Colonic mucosa (tissue), 4 donors: Measurements from ENCODE around the gene TGFBR3. TPM values are rescaled to one million over a fixed set of nuclear protein-coding genes. Genes with fewer than 3 reads are reported as not detected.

ENCODE experiments used
- DNase-seq: peaks from one replicate; pipeline ENCODE4 v3.0.0-alpha.2; 2020
- H3K27ac ChIP-seq: fragments of 200-600 bp; one replicate; pipeline ENCODE4 v1.8.0; 2021
- H3K27me3 ChIP-seq: fragments of 200-600 bp; one replicate; pipeline ENCODE4 v1.8.0; 2021
- H3K36me3 ChIP-seq: fragments of 200-600 bp; one replicate; pipeline ENCODE4 v1.8.0; 2021
- H3K4me1 ChIP-seq: fragments of 200-600 bp; one replicate; pipeline ENCODE4 v1.8.0; 2021; ENCODE audit warnings: mild to moderate bottlenecking
- H3K4me3 ChIP-seq: fragments of 200-600 bp; one replicate; pipeline ENCODE4 v1.8.0; 2021
- H3K9ac ChIP-seq, 2 donors: one replicate each; pipeline ENCODE4 v1.7.0; 2013; ENCODE audit warnings: control low read depth in 2 of 2, low read depth in 2 of 2, low read length in 2 of 2
- H3K9me3 ChIP-seq: fragments of 200-600 bp; one replicate; pipeline ENCODE4 v1.8.0; 2021
- intact Hi-C: fragments of 100-400 bp; cut with DNase I; formaldehyde crosslinking; loops from one replicate; pipeline ENCODE4 v1.14.1; 2022
- total RNA-seq, 2 donors: library from RNA; stranded (reverse); fragmentation: NEBNext Ultra II Directional in 1 of 2; extraction: Animal tissue kit (Norgen Biotek cat#: 25700) in 1 of 2; gene quantifications; one replicate each; pipeline ENCODE4 v1.2.1, GENCODE V29; 2021
- TF ChIP-seq, protein P1 (sequence below): fragments of 200-600 bp; IDR thresholded peaks from one replicate; pipeline ENCODE4 v1.8.0; 2022; ENCODE audit warnings: antibody characterized with exemption, mild to moderate bottlenecking
- donor health status: healthy.
- donor health status: DM: no; HTN: no; CAD: no.
- donor health status: DM: no; HTN: no; CAD: no.

The TGFBR3 gene
- total RNA-seq, 2 donors from 2014 or later, result 8.4 to 16.0 TPM

DNA sequence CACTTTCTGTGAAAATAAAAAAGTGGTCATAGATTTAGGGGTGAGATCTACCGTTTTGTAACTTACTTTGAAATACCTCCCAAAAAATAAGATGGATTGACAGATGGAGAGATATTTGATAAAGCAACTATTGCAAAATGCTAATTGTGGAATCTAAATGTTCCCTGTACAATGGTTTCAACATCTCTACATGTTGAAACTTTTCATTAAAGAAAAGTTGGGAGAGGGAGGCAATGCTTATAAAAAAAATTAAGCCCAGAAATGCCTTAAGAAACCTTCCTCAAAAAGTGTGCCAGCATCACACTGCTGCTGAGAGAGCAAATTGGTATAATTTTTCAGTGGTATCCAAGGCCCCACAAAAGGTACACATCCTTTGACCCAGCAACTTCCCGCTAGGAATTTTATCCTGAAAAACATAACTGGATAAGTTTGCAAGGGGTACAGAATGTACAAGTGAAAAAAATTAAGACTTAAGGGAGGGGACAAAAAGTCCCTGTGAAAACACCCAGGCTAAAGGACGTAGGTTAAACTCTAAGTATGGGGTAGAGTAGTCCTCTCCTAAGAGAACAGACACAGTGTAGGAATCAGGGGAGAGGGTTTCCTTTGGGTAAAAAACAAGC, 84.3 kb downstream of the TGFBR3 start:
- peaks cover 10% of the 10 kb centered on the region for H3K4me1 ChIP-seq
- no peaks in the 10 kb centered on the region for H3K9me3 ChIP-seq
- no peak overlapping the region for H3K4me3 ChIP-seq
- intact Hi-C loops, result no loop called here
- no peaks in the 10 kb centered on the region for H3K36me3 ChIP-seq
- no peak overlapping the region for H3K9ac ChIP-seq
- no peak overlapping the region for H3K27ac ChIP-seq
- DNase-seq, result no peak
- TF ChIP-seq, protein P1, sequence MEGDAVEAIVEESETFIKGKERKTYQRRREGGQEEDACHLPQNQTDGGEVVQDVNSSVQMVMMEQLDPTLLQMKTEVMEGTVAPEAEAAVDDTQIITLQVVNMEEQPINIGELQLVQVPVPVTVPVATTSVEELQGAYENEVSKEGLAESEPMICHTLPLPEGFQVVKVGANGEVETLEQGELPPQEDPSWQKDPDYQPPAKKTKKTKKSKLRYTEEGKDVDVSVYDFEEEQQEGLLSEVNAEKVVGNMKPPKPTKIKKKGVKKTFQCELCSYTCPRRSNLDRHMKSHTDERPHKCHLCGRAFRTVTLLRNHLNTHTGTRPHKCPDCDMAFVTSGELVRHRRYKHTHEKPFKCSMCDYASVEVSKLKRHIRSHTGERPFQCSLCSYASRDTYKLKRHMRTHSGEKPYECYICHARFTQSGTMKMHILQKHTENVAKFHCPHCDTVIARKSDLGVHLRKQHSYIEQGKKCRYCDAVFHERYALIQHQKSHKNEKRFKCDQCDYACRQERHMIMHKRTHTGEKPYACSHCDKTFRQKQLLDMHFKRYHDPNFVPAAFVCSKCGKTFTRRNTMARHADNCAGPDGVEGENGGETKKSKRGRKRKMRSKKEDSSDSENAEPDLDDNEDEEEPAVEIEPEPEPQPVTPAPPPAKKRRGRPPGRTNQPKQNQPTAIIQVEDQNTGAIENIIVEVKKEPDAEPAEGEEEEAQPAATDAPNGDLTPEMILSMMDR, result no peak
- H3K27me3 ChIP-seq, result no peaks in the 10 kb centered on the region

DNA sequence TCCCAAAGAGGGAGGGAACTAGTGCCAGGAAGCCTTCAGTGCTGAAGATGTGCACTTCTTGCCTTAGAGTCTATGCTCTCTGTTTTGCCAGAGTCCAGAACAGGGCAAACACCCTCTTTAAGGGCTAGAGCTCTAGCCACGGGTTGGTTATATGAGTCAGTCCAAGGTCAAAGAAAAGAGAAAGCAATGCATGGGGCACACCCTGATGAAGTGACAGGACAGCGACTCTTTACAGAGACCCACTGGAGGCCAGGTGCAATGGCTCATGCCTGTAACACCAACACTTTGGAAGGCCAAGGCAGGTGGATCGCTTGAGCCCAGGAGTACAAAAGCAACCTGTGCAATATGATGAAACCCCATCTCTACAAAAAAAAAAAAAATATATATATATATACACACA, 86.1 kb downstream of the TGFBR3 start:
- no peak overlapping the region for H3K27ac ChIP-seq
- TF ChIP-seq, protein P1, result no peak
- H3K4me3 ChIP-seq, result no peak overlapping the region
- no peak overlapping the region for H3K9ac ChIP-seq
- no peaks in the 10 kb centered on the region for H3K9me3 ChIP-seq
- intact Hi-C loops, result no loop called here
- H3K4me1 ChIP-seq, result peaks cover 10% of the 10 kb centered on the region
- DNase-seq, result no peak
- no peaks in the 10 kb centered on the region for H3K36me3 ChIP-seq
- H3K27me3 ChIP-seq, result no peaks in the 10 kb centered on the region

DNA sequence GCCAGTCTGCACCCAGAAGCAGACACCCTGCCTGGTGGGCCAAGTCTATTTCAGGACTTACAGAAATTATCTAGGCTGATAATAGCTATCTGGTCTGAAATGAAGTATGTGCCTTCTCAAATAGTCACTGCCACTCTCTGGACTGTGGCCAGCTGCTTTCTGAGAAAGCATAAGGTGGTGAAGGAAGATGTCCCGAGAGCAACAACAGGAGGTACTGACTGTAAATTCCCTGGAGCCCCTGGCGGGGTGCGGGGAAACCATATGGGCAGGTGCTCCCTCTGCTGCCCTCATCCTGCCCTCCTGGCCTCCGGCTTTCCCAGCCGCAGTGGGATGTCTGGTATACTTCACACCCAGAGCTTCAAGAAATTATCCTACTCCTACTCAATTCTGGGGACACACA, 86.8 kb downstream of the TGFBR3 start:
- intact Hi-C loops, result no loop called here
- Histone ChIP-seq H3K4me3 (no peak overlapping the region), H3K27me3 (no peaks in the 10 kb centered on the region), H3K9me3 (no peaks in the 10 kb centered on the region), H3K27ac (no peak overlapping the region), H3K4me1 (peaks cover 8% of the 10 kb centered on the region), H3K9ac (no peak overlapping the region), H3K36me3 (no peaks in the 10 kb centered on the region)
- TF ChIP-seq, protein P1, result no peak
- DNase-seq, result no peak

DNA sequence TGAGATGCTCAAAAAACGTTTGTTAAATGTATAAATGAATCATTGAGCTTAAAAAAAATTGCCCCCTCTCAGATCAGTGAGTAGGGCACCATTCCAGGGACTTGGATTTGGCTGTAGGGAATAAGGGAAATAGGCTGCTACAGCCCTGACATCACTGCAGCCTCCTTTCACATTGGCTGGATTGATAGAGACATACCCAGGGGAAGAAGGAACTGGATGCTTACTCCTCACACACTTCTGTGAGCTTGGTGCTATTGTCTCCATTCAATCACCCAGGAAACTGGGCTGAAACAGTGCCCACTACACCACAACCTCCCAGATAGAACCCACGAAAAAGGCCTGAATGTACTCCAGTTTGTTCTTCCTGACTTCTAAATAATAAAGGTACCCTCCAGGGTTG, 87.2 kb downstream of the TGFBR3 start:
- H3K27ac ChIP-seq, result no peak overlapping the region
- peaks cover 4% of the 10 kb centered on the region for H3K4me1 ChIP-seq
- H3K36me3 ChIP-seq, result no peaks in the 10 kb centered on the region
- DNase-seq, result no peak
- no peaks in the 10 kb centered on the region for H3K27me3 ChIP-seq
- H3K4me3 ChIP-seq, result no peak overlapping the region
- intact Hi-C loops, result no loop called here
- TF ChIP-seq, protein P1, result no peak
- H3K9me3 ChIP-seq, result no peaks in the 10 kb centered on the region
- H3K9ac ChIP-seq, result no peak overlapping the region

DNA sequence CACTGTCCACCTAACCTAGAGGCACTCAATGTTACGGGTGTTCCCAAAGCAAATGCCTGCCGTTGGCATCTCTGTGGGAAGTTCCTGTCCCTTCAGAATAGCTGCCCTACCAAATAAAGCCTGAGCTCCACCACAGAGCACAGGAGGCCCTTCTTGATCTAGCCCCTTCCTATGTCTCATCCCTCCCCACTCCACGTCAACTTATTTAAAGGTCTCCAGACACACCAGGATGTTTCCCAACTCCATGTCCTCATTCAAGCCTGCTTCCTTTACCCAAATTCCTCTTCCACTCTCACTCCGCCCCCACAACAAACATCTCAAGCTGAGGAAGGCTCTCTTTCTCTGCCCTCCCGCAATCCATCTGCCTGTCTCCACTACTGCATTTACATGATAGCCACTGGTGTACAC, 87.7 kb downstream of the TGFBR3 start:
- Histone ChIP-seq H3K4me1 (no peaks in the 10 kb centered on the region), H3K9me3 (no peaks in the 10 kb centered on the region), H3K27me3 (no peaks in the 10 kb centered on the region), H3K27ac (no peak overlapping the region), H3K4me3 (no peak overlapping the region), H3K9ac (no peak overlapping the region), H3K36me3 (no peaks in the 10 kb centered on the region)
- TF ChIP-seq, protein P1, result no peak
- intact Hi-C loops, result no loop called here
- DNase-seq, result no peak
